ENCODE results near the gene TLE6.

TLE6 gene

DNA sequence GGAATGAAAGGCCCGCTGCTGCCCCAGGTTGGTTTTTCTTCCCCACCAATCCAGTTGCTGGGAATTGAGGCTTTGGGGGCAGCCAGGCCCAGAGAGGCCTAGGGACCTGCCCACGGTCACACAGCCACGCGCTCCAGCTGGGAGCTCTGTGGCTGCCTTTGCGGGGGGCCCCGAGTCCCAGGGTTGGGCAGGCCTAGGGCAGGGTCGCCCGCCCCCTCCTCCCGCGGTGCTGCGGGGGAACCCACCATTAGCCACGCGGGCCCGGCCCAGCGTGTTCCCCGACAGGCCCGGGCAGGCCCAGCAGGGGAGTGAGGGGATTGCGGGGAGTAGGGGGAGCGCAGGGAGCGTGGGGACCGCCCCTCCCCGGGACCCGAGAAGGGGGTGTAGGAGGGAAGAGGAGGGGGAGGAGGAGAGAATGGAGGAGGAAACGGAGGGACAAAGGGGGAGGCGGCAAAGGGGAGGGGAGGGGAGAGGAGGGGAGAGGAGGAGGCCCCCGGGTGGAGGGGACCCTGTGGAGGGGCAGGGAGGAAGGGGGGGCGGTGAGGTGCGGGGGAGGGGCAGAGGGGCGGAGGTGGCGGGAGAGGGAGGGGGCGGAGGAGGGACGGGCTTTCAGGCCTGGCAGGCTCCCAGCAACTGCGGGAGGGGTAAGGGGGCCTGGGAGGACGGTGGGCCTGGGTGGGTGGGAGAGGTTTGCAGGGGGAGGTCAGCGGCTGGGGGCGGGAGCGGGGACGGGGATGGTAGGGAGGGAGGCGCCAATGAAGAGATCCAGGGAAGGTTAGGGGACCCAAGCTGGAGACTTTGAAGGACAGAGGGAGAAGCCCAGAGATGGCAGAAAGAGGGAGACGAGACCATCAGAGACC lies 64.6 kb downstream of the TLE6 start:
- Histone ChIP-seq H2AFZ (ENCODE audit: low read depth, low read length) (no peak overlapping the region), H3K4me3 (ENCODE audit: low read length) (peak overlapping the region; percentile 7), H3K9me3 (ENCODE audit: low read length) (no peaks in the 10 kb centered on the region), H3K4me1 (ENCODE audit: insufficient read depth, low read length) (peaks cover 14% of the 10 kb centered on the region), H3K27me3 (ENCODE audit: insufficient read depth, low read length) (peaks cover 26% of the 10 kb centered on the region), H3K36me3 (ENCODE audit: insufficient read depth, low read length) (no peaks in the 10 kb centered on the region)

DNA sequence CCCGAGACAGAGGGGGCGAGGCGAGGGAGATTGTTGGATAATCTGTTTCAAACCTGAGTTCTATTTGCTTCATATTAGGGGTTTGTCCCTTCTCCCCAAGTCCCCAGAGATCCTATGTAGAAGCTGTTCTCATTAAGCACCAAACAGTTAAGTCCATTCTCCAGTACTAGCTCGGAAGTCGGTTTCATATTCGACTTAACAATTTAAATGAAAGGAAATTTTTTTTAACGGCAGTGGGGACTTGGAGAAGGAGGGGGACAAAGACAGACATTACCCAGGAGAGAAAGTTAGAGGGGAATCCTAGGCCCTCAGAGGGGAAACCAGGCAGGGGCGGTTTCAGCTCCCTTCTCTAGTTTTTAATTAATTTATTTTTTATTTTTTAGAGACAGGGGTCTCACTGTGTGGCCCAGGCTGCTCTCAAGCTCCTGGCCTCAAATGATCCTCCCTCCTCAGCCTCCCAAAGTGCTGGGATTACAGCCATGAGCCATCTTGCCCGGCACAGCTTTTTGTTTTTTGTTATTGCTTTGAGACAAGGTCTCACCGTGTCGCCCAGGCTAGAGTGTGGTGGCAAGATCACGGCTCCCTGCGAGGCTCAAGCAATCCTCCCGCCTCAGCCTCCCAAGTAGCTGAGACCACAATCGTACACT lies 65.4 kb downstream of the TLE6 start:
- H3K9me3 ChIP-seq (ENCODE audit: low read length), result no peaks in the 10 kb centered on the region
- H3K27me3 ChIP-seq (ENCODE audit: insufficient read depth, low read length), result peaks cover 22% of the 10 kb centered on the region
- peak overlapping the region; percentile 7 for H3K4me3 ChIP-seq (ENCODE audit: low read length)
- H3K4me1 ChIP-seq (ENCODE audit: insufficient read depth, low read length), result peaks cover 19% of the 10 kb centered on the region
- no peak overlapping the region for H2AFZ ChIP-seq (ENCODE audit: low read depth, low read length)
- H3K36me3 ChIP-seq (ENCODE audit: insufficient read depth, low read length), result no peaks in the 10 kb centered on the region

Data from neuron (in vitro differentiated cells).